NCI-H2227 (cell line): Measurements from ENCODE around the gene SARDH.

Source experiments
- DNase-seq: peaks from one replicate; lab custom pipeline; 2025; ENCODE audit not compliant: unreplicated experiment; lab: John Stamatoyannopoulos, UW

SARDH gene

GRCh38 chr9:133703591-133704399 lies 34.4 kb downstream of the SARDH start:
- no peak for DNase-seq

- DNase-seq, result no peak
Measured at GRCh38 chr9:133702798-133703590, 35.2 kb downstream of the SARDH start.

GRCh38 chr9:133701981-133702797 lies 36.0 kb downstream of the SARDH start:
- no peak for DNase-seq

DNA sequence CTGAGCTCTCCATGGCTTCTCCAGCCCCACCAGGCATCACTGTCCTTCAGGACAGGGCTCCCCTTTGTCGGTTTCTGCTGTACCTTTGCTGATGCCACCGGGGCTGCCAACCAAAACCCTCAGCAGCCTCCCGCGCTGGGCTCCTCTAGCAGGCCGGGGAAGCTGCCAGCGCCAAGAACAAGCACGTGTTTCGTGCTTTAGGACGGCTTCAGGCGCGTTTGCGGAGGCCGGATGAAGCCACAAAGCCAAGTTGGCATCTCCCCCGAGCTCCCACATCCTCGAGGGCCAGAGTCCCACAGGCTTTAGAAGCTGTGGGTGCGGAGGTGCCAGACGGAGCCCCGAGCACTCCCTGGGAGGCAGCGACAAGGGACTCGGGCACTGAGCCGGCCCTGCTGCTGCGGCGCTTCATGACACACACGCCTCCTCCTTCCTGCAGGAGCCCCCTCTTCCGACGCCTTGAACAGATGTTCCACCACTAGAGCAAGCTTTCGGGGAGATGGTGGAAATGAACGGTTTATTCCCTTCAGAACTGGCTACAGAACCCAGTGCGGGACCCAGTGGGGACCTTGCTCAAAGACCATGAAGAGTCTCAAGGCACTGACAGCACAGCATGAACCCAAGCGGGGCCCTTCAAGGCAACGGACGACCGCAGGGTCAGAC lies 36.7 kb downstream of the SARDH start:
- DNase-seq, result no peak

- DNase-seq, result no peak
Measured at GRCh38 chr9:133700819-133701320, 37.3 kb downstream of the SARDH start.

DNA sequence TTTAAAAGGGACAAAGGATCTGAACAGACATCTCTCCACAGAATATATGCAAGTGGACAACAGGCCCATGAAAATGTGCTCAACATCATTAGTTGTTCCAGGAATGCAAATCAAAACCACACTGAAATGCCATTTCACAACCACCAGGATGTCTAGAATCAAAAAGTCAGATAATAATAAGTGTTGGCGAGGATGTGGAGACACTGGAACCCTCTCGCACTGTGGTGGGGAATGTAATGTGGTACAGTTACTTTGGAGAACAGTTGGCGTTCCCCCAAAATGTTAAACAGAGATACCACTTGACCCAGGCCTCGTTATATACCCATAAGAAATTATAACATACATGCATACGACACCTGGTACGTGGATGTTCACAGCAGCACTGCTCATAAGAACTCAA lies 38.6 kb downstream of the SARDH start:
- DNase-seq, result no peak

GRCh38 chr9:133696071-133696472 lies 42.1 kb downstream of the SARDH start:
- DNase-seq, result no peak

DNA sequence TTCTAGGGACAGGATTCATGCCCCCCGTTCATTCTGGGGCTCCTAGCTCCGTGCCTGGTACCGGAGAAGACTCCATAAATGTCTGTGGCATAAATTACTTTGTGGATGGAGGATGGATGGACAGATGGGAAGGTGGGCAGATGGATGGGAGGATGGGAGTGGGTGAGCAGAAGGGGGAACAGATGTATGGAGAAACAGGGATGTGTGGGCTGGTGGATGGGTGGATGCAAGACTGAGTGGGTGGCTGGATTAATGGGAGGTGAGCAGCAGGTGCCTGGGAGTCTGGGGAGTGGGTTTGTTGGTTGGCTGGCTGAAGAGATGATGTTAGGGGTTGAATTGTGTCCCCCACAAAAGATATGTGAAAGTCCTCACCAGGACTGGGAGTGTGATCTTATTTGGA lies 43.5 kb downstream of the SARDH start:
- no peak for DNase-seq

DNA sequence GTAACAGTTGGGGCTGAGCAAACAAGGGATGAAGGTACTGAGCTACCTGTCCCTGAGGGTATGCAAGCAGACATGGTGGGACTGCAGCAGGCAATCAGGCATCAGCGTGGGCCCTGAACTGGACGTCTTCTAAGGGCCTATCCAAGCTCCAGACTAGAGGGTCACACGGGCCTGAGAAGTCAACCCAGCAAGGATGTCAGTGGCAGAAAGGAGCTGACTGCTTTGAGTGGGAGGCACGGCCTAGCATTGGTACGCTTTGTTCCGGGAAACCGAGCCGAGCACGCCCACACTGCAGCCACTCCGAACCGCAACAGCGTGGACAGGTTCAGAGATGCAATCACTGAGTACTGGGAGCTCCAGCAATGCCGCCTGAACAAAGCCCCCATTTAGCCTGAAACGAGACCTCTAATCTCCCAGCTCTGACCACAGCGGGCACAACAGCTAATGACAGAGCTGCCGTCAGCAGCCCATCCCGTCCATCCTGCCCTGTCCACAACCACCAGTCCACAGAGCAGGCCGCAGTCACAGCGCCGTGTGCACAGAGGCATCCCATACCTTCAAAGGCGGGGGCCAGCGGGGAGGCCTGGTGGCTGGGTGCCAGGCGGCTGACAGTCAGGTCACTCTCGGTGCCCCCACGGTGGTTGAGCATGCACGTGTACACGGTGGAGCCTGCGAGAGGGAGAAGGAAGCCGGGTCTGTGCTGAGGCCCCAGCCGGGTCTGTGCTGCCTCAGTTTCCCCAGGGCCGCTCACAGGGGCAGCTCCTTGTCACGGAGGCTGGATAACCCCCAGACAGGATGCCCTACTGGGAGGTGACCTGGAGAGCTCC lies 44.2 kb downstream of the SARDH start:
- DNase-seq, result no peak

DNA sequence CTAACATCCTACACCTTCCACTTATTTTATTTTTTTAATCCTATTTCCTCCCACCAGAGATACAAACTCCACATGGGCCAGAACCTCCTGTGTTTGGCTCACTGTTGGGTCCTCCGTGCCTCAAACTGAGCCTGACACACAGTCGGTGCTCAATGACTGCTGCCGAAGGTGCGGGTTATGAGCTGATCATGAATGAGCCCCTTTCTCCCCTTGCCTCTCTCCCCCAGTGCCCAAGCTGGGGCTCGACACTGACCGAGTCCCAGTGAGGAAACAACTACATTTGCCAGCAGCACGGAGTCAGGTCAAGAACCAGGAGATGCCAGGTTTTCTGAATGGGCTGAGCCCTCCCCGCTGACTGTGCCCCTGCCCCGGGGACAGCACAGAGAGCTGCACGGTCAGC lies 45.0 kb downstream of the SARDH start:
- no peak for DNase-seq

- no peak for DNase-seq
Measured at GRCh38 chr9:133692364-133692985, 45.7 kb downstream of the SARDH start.

DNA sequence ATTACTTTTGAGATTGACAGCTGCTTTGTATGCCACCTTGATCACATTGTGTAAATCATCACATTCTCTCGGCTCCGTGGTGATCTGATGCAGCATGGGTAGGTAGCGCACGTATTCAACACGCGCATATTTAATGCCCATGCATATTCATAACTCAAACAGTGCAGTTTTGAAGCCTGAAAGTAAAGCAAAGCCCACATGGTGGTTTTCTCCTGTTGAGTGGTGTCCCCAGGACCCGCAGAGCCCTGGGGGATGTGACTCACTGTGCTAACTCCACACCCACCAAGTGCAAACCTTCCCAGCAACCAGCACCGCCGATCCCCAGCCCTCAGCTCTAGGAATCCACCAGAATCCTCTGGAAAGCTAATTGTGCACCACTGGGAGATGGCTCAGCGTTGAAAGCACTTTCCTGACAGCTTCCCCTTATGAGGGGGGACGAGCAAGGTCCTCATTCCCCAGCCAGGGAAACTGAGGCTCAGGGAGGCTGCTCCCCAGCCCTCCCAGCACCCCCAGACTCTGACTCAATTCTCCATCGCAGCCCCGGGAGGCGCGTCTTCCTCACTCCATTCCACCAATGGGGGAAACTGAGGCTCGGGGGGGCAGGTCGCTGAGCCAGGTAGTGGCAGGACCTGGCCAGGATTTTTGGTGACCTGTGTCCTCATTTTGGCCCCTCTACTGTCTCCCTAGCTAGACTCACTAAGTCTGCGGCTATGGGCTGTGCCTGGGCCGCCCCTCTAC lies 46.4 kb downstream of the SARDH start:
- DNase-seq, result no peak

- no peak for DNase-seq
Measured at GRCh38 chr9:133691191-133691590, 47.0 kb downstream of the SARDH start.

- DNase-seq, result no peak
Measured at GRCh38 chr9:133690081-133690561, 48.0 kb downstream of the SARDH start.

DNA sequence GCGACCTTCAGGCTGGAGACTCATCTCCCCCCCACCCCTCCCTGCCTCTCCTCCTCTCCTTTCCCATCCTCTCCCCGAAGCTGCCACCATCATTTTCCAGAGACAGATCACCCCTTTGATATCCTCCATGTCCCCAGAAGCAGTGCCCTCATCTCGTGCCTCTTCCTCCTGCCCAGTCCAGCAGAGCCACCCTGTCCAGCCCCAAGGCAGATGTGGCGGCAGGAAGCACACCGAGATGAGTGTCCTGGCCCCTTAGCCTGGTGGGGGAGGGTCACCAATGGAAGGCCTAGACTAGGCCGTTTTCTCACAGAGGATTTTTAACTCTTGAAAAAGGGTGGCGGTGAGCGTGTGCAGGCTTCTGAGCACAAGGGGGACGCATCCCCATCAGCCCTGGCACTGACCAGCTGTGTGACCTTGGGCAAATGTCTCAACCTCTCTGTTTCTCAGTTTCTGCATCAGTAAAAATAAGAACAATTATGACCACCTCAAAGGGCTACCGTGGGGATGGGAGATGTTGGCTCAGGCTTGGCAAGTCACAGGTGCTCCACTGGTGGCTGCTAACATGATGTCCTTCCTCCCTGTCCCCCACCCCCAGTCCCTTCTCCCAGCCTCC lies 48.9 kb downstream of the SARDH start:
- no peak for DNase-seq

DNA sequence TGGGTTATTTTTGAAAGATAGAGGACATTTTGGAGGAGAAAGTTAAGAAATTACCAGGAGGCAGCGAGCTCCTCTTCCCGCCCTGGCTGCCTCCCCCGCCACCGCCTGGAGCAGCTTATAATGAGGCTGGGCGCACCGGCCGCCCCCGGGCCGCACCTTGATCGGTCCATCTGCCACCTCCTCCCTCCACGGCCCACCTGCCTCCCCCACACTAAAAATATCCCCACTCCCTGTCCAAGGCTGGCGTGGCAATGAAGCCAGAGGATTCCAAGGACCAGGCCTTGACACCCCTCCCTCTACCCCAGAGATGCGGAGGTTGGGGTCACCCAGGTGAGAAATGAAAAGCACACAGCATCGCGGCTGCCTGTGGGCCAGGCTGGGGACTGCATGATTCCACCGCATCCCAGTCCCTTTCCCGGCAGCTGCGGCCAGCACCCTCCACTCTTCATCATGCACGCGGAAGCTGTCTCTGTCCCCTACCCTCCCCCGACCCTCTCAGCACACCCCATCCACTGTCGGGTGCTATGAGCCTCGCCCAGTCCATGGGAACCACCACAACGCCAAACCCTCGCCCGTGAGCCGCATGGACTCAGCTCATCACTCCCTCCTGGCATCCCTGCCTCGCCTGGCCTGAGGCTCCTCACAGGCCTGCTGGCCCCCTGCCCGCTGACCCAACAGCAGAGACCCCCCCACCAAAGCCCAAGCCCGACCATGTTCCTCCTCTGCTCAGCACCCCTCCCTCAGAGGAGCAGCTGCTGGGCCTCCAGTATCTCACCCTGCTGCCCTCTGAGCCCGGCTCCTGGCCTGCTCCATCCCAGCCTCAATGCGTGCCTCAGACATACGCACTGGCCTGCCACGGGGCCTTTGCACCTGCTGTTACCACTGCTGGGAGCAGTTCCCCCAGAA lies 50.0 kb downstream of the SARDH start:
- DNase-seq, result no peak
